H1 (cell line): ENCODE results near the gene PLD6. TPM values are rescaled to one million over a fixed set of nuclear protein-coding genes. Genes with fewer than 3 reads are reported as not detected.

Experiments
- ASH2L ChIP-seq: fragments of 200-600, 300-600 bp; sonication (generic); IDR thresholded peaks from one replicate; pipeline ENCODE4 v1.7.1; 2017; ENCODE audit warnings: low read length
- EP300 ChIP-seq, 2 experiments: IDR thresholded peaks; 1 replicate in 1 of 2; 2 replicates in 1 of 2; pipeline ENCODE4 v1.6.1; 2011 to 2012; ENCODE audit warnings: low read depth in 2 of 2, low read length in 2 of 2, mild to moderate bottlenecking in 2 of 2, borderline replicate concordance in 1 of 2, inconsistent platforms in 1 of 2, moderate library complexity in 1 of 2
- HDAC6 ChIP-seq: IDR thresholded peaks from one replicate; pipeline ENCODE4 v1.7.1; 2012; ENCODE audit warnings: low read depth, mild to moderate bottlenecking, inconsistent platforms, low read length, moderate library complexity
- KDM4A ChIP-seq: IDR thresholded peaks from one replicate; pipeline ENCODE4 v1.7.1; 2012; ENCODE audit warnings: low read depth, mild to moderate bottlenecking, moderate library complexity, low read length, inconsistent platforms; ENCODE audit not compliant: severe bottlenecking
- KDM5A ChIP-seq: fragments of 200-600 bp; IDR thresholded peaks from 2 replicates; pipeline ENCODE4 v1.7.1; 2012; ENCODE audit warnings: mild to moderate bottlenecking, low read length, inconsistent platforms, mixed read lengths
- POLR2AphosphoS5 ChIP-seq: IDR thresholded peaks from 2 replicates; pipeline ENCODE4 v1.6.1; 2011; ENCODE audit warnings: low read depth, low read length
- SAP30 ChIP-seq: fragments of 300-600 bp; sonication (generic); IDR thresholded peaks from 2 replicates; pipeline ENCODE4 v1.7.1; 2012; ENCODE audit warnings: low read length, moderate library complexity, mild to moderate bottlenecking, inconsistent platforms; ENCODE audit not compliant: insufficient read depth, insufficient replicate concordance
- SP4 ChIP-seq: IDR thresholded peaks from 2 replicates; pipeline ENCODE4 v1.6.1; 2012; ENCODE audit warnings: low read length, inconsistent platforms
- ZNF274 ChIP-seq: IDR thresholded peaks from 2 replicates; pipeline ENCODE4 v1.7.0; 2012; ENCODE audit warnings: low read length, borderline replicate concordance; ENCODE audit errors: extremely low read depth
- polyA plus RNA-seq, 7 experiments: library from polyadenylated mRNA; depleted of rRNA in 3 of 7; stranded (reverse) in 5 of 7; unstranded in 2 of 7; fragments of >200 nt in 5 of 7; fragments of 200-250 nt in 2 of 7; gene quantifications; 1 replicate in 5 of 7; 2 replicates in 1 of 7; 4 replicates in 1 of 7; pipeline versions ENCODE4 v1.2.1 to v1.2.3, GENCODE V29; 2011 to 2013; ENCODE audit warnings: missing spikeins in 2 of 7, mixed read lengths in 2 of 7
- total RNA-seq: library from RNA; stranded (reverse); fragmentation: NEBNext Ultra II Directional; extraction: Animal tissue kit (Norgen Biotek cat#: 25700); gene quantifications from 2 replicates; pipeline ENCODE4 v1.2.1, GENCODE V29; 2021
- TF ChIP-seq, protein P1 (sequence below): fragments of 300-600 bp; sonication (generic); IDR thresholded peaks from 2 replicates; pipeline ENCODE4 v1.7.1; 2012; ENCODE audit warnings: low read length, moderate library complexity, mild to moderate bottlenecking, inconsistent platforms; ENCODE audit not compliant: insufficient replicate concordance
- TF ChIP-seq, protein P2 (sequence below): IDR thresholded peaks from 2 replicates; pipeline ENCODE4 v1.6.1; 2012; ENCODE audit warnings: inconsistent platforms

The PLD6 gene
- total and polyA plus RNA-seq, 2 of the 8 experiments (the other 6 are each of a cell fraction or from before 2014, with no cell fraction given), result 0.20 to 0.22 TPM

DNA sequence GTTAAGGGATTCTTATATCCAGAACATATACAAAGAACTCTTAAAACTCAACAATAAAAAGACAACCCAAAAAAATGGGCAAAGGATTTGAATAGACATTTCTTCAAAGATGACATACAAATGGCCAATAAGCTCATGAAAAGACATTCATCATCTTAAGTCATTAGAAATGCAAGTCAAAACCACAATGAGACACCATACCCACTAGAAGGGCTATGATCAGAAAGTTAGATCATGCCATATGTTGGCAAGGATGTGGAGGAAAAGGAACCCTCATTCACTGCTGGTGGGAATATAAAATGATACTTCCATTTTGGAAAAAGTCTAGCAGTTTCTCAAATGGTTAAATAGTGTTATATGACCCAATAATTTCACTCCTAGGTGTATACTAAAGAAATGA is 9.4 kb downstream of the PLD6 start (continued):
- TF ChIP-seq, protein P1, sequence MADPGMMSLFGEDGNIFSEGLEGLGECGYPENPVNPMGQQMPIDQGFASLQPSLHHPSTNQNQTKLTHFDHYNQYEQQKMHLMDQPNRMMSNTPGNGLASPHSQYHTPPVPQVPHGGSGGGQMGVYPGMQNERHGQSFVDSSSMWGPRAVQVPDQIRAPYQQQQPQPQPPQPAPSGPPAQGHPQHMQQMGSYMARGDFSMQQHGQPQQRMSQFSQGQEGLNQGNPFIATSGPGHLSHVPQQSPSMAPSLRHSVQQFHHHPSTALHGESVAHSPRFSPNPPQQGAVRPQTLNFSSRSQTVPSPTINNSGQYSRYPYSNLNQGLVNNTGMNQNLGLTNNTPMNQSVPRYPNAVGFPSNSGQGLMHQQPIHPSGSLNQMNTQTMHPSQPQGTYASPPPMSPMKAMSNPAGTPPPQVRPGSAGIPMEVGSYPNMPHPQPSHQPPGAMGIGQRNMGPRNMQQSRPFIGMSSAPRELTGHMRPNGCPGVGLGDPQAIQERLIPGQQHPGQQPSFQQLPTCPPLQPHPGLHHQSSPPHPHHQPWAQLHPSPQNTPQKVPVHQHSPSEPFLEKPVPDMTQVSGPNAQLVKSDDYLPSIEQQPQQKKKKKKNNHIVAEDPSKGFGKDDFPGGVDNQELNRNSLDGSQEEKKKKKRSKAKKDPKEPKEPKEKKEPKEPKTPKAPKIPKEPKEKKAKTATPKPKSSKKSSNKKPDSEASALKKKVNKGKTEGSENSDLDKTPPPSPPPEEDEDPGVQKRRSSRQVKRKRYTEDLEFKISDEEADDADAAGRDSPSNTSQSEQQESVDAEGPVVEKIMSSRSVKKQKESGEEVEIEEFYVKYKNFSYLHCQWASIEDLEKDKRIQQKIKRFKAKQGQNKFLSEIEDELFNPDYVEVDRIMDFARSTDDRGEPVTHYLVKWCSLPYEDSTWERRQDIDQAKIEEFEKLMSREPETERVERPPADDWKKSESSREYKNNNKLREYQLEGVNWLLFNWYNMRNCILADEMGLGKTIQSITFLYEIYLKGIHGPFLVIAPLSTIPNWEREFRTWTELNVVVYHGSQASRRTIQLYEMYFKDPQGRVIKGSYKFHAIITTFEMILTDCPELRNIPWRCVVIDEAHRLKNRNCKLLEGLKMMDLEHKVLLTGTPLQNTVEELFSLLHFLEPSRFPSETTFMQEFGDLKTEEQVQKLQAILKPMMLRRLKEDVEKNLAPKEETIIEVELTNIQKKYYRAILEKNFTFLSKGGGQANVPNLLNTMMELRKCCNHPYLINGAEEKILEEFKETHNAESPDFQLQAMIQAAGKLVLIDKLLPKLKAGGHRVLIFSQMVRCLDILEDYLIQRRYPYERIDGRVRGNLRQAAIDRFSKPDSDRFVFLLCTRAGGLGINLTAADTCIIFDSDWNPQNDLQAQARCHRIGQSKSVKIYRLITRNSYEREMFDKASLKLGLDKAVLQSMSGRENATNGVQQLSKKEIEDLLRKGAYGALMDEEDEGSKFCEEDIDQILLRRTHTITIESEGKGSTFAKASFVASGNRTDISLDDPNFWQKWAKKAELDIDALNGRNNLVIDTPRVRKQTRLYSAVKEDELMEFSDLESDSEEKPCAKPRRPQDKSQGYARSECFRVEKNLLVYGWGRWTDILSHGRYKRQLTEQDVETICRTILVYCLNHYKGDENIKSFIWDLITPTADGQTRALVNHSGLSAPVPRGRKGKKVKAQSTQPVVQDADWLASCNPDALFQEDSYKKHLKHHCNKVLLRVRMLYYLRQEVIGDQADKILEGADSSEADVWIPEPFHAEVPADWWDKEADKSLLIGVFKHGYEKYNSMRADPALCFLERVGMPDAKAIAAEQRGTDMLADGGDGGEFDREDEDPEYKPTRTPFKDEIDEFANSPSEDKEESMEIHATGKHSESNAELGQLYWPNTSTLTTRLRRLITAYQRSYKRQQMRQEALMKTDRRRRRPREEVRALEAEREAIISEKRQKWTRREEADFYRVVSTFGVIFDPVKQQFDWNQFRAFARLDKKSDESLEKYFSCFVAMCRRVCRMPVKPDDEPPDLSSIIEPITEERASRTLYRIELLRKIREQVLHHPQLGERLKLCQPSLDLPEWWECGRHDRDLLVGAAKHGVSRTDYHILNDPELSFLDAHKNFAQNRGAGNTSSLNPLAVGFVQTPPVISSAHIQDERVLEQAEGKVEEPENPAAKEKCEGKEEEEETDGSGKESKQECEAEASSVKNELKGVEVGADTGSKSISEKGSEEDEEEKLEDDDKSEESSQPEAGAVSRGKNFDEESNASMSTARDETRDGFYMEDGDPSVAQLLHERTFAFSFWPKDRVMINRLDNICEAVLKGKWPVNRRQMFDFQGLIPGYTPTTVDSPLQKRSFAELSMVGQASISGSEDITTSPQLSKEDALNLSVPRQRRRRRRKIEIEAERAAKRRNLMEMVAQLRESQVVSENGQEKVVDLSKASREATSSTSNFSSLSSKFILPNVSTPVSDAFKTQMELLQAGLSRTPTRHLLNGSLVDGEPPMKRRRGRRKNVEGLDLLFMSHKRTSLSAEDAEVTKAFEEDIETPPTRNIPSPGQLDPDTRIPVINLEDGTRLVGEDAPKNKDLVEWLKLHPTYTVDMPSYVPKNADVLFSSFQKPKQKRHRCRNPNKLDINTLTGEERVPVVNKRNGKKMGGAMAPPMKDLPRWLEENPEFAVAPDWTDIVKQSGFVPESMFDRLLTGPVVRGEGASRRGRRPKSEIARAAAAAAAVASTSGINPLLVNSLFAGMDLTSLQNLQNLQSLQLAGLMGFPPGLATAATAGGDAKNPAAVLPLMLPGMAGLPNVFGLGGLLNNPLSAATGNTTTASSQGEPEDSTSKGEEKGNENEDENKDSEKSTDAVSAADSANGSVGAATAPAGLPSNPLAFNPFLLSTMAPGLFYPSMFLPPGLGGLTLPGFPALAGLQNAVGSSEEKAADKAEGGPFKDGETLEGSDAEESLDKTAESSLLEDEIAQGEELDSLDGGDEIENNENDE, result no peak
- TF ChIP-seq, protein P2, sequence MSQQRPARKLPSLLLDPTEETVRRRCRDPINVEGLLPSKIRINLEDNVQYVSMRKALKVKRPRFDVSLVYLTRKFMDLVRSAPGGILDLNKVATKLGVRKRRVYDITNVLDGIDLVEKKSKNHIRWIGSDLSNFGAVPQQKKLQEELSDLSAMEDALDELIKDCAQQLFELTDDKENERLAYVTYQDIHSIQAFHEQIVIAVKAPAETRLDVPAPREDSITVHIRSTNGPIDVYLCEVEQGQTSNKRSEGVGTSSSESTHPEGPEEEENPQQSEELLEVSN, result no peak
- no peak for TF ChIP-seq SP4
- TF ChIP-seq KDM5A, result no peak
- no peak for TF ChIP-seq KDM4A
- no peak for TF ChIP-seq POLR2AphosphoS5
- no peak for TF ChIP-seq ASH2L
- no peak for TF ChIP-seq SAP30
- no peak for TF ChIP-seq EP300 (IDR thresholded peaks at IDR 0.05; ENCODE audit: borderline replicate concordance in 1 of 2, low read depth in 2 of 2, low read length in 2 of 2)
- no peak for TF ChIP-seq ZNF274
- no peak for TF ChIP-seq HDAC6
